Measurements from ENCODE around the gene ADTRP. TPM values are rescaled to one million over a fixed set of nuclear protein-coding genes. Genes with fewer than 3 reads are reported as not detected.

The ADTRP gene
- polyA plus RNA-seq, 1 donor (not counting 4 experiments of a cell fraction or from before 2014, with no cell fraction given): 16.7 TPM

DNA sequence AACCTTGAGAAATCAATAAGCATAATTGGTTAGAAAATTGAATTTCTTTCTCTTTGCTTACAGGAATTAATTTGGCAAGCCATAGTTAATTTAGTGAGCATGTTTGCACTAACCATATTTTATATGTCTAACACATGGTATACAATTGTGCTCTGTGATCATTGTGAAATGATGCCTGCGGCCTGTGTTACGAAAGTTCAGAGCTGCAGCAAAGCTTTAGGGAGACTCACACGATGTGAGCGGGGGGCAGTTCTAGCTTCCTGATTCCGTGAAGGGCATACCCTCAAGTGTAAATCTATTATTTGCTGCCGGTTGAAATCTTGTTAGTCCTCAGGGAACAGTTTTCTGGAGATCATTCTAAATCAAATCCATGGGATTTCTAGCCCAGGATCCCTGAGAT is 25.5 kb upstream of the ADTRP start:
- Histone ChIP-seq H3K9ac (ENCODE audit: control insufficient read depth, extremely low read depth, insufficient read depth, low read length) (no peak overlapping the region), H3K9me3 (ENCODE audit: control insufficient read depth, low read depth, low read length) (no peaks in the 10 kb centered on the region), H2AFZ (ENCODE audit: control insufficient read depth, low read length) (no peak overlapping the region), H3K27me3 (ENCODE audit: control insufficient read depth, extremely low read depth, insufficient read depth, low read length) (no peaks in the 10 kb centered on the region), H3K27ac (ENCODE audit: control insufficient read depth, insufficient read depth, low read length) (no peak overlapping the region), H3K9me1 (ENCODE audit: control insufficient read depth, extremely low read depth, insufficient read depth, low read length) (no peaks in the 10 kb centered on the region), H3K4me1 (ENCODE audit: control insufficient read depth, extremely low read depth, insufficient read depth, low read length) (peaks cover 26% of the 10 kb centered on the region), H3K79me2 (ENCODE audit: control insufficient read depth, insufficient read depth, low read length) (no peaks in the 10 kb centered on the region), H4K20me1 (ENCODE audit: control insufficient read depth, extremely low read depth, insufficient read depth, low read length) (no peaks in the 10 kb centered on the region), H3K4me2 (ENCODE audit: control insufficient read depth, extremely low read depth, insufficient read depth, low read depth, low read length) (no peak overlapping the region), H3K4me3 (ENCODE audit: control insufficient read depth in 2 of 3, extremely low read depth in 1 of 3, insufficient read depth in 2 of 3, low read depth in 1 of 3, low read length in 3 of 3) (no peak overlapping the region), H3K36me3 (ENCODE audit: control insufficient read depth in 2 of 2, extremely low read depth in 1 of 2, insufficient read depth in 2 of 2, low read length in 2 of 2) (no peaks in the 10 kb centered on the region)
- DNase-seq (ENCODE audit: low read depth, low spot score): no peak
- TF ChIP-seq, protein P1, sequence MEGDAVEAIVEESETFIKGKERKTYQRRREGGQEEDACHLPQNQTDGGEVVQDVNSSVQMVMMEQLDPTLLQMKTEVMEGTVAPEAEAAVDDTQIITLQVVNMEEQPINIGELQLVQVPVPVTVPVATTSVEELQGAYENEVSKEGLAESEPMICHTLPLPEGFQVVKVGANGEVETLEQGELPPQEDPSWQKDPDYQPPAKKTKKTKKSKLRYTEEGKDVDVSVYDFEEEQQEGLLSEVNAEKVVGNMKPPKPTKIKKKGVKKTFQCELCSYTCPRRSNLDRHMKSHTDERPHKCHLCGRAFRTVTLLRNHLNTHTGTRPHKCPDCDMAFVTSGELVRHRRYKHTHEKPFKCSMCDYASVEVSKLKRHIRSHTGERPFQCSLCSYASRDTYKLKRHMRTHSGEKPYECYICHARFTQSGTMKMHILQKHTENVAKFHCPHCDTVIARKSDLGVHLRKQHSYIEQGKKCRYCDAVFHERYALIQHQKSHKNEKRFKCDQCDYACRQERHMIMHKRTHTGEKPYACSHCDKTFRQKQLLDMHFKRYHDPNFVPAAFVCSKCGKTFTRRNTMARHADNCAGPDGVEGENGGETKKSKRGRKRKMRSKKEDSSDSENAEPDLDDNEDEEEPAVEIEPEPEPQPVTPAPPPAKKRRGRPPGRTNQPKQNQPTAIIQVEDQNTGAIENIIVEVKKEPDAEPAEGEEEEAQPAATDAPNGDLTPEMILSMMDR (optimal IDR thresholded peaks at IDR 0.05 in 1 of 3, IDR thresholded peaks at IDR 0.05 in 1 of 3, conservative IDR thresholded peaks at IDR 0.05 in 1 of 3; ENCODE audit: extremely low read depth in 1 of 3, insufficient read depth in 2 of 3, low read length in 3 of 3): no peak
- TF ChIP-seq EZH2 (IDR thresholded peaks at IDR 0.05; ENCODE audit: low read length): no peak
- dilution Hi-C loops (cut with MboI; ENCODE audit: extremely low pct_ligation_motif_present, low sequenced_read_pairs): no loop called here
- FAIRE-seq: no peak

DNA sequence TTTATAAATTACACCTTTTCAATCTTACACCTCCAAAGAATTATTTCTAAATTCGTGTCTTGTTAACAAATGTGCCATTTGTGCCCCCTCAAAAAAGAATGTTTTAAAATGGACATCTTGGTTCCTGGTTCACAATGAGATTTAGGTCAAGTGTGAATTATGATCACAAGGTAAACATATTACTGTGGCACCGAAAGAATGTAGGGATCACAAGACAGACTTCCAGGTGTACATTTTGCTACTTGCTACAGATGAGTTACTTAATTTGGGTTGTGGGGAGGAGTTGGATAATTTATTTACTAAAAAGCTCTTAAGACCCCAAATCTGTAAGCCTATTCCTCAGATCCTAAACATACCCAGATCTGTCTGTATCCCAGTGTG is 25.0 kb upstream of the ADTRP start:
- no peaks in the 10 kb centered on the region for H3K9me3 ChIP-seq (ENCODE audit: control insufficient read depth, low read depth, low read length)
- H3K36me3 ChIP-seq (ENCODE audit: control insufficient read depth in 2 of 2, extremely low read depth in 1 of 2, insufficient read depth in 2 of 2, low read length in 2 of 2): no peaks in the 10 kb centered on the region
- H3K9me1 ChIP-seq (ENCODE audit: control insufficient read depth, extremely low read depth, insufficient read depth, low read length): no peaks in the 10 kb centered on the region
- no peak for FAIRE-seq
- no peak overlapping the region for H3K4me3 ChIP-seq (ENCODE audit: control insufficient read depth in 2 of 3, extremely low read depth in 1 of 3, insufficient read depth in 2 of 3, low read depth in 1 of 3, low read length in 3 of 3)
- no peaks in the 10 kb centered on the region for H3K79me2 ChIP-seq (ENCODE audit: control insufficient read depth, insufficient read depth, low read length)
- H3K4me1 ChIP-seq (ENCODE audit: control insufficient read depth, extremely low read depth, insufficient read depth, low read length): peaks cover 26% of the 10 kb centered on the region
- no peaks in the 10 kb centered on the region for H4K20me1 ChIP-seq (ENCODE audit: control insufficient read depth, extremely low read depth, insufficient read depth, low read length)
- H3K4me2 ChIP-seq (ENCODE audit: control insufficient read depth, extremely low read depth, insufficient read depth, low read depth, low read length): no peak overlapping the region
- no peaks in the 10 kb centered on the region for H3K27me3 ChIP-seq (ENCODE audit: control insufficient read depth, extremely low read depth, insufficient read depth, low read length)
- no peak overlapping the region for H3K27ac ChIP-seq (ENCODE audit: control insufficient read depth, insufficient read depth, low read length)
- dilution Hi-C loops (cut with MboI; ENCODE audit: extremely low pct_ligation_motif_present, low sequenced_read_pairs): no loop called here
- H2AFZ ChIP-seq (ENCODE audit: control insufficient read depth, low read length): no peak overlapping the region
- no peak for DNase-seq (ENCODE audit: low read depth, low spot score)
- TF ChIP-seq EZH2 (IDR thresholded peaks at IDR 0.05; ENCODE audit: low read length): no peak
- TF ChIP-seq, protein P1 (optimal IDR thresholded peaks at IDR 0.05 in 1 of 3, IDR thresholded peaks at IDR 0.05 in 1 of 3, conservative IDR thresholded peaks at IDR 0.05 in 1 of 3; ENCODE audit: extremely low read depth in 1 of 3, insufficient read depth in 2 of 3, low read length in 3 of 3): no peak
- H3K9ac ChIP-seq (ENCODE audit: control insufficient read depth, extremely low read depth, insufficient read depth, low read length): no peak overlapping the region
